Stimulated activated CD8-positive, alpha-beta memory T cell treated with anti-CD3 and anti-CD28 coated beads, Interleukin-15, amount 100 ng/mL, for 48 hours (primary cell): ENCODE data around the gene RCVRN.

Source experiments
- DNase-seq, 2 donors: peaks; one replicate each; pipeline ENCODE4 v3.0.0-alpha.2; 2020; ENCODE audit warnings: low read depth in 2 of 2

Gene RCVRN

DNA sequence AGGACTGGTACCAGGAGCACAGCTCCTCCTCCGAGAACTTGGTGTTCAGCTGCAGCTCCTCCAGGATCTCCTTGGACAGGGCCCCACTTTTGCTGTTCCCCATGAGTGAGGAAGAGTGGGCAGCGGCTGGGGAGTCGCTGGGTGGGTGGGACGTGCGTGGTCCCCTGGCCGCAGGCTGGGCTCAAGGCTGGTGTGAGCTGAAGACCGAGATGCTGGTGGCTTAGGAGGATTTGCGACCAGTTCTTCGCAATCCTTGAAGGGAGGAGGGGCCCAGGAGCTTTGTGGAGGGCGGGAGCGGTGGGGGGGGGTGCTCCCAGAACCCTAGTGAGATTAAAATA, at the start of gene RCVRN:
Gene RCVRN (minus strand): TSS at position 194 of the 338 bp plus-strand sequence. CDS start 91 bp downstream, at position 103.
- DNase-seq, result no peak

DNA sequence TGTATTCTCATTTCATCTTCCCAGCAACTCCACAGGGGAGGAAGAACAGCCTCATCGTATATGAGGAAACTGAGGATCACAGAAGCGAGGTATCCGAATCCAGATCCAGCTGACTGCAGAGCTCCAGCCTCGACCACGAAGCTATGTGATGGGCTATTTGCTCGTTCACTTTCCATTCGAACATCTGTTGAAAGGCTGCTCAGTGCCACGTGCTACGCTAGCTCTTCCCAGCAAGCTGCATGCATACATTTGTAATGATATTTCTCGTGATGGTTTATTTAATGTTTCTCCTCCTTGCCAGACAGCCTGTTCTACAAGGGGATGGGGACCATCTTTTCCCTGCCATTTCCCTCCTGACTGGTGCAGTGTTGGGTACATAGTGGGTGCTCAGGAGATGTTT, 48.4 kb upstream of the RCVRN start:
- DNase-seq, result no peak

DNA sequence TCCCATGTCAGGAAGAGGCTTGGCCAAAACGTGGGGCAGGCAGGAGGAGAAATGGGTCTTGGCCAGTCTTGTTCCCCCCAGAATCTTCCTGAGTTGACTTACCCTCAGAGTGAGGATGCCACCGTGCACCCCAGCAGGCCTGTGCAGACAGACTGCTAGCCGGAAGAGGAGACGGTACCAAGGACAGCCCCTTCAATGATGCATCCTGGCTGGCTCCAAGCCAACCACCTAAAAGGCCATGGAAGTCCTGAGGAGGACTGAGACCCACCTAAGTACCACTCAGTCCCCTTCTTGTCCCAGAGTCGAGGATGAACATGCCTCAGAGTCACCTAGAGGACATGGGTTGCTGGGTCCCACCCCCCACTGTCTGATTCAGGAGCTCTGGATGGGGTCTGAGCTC, 46.7 kb upstream of the RCVRN start:
- DNase-seq, result no peak

DNA sequence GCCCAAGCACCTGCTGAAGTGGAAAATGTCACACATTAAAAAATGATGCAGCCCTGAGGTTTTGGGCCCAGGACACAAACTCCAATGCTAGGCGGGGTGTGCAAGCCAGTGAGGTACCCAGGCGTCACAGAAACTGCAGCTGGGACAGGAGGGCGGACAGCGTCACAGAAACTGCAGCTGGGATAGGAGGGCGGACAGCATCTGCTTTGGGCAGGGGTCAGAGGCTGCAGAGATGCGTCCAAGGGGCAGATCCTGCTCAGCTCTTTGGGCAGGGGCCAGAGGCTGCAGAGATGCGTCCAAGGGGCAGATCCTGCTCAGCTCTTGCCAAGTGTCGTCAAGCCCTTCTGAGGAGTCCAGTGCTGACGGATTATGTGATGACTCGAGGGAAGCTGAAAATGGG, 43.9 kb upstream of the RCVRN start:
- DNase-seq, result no peak

DNA sequence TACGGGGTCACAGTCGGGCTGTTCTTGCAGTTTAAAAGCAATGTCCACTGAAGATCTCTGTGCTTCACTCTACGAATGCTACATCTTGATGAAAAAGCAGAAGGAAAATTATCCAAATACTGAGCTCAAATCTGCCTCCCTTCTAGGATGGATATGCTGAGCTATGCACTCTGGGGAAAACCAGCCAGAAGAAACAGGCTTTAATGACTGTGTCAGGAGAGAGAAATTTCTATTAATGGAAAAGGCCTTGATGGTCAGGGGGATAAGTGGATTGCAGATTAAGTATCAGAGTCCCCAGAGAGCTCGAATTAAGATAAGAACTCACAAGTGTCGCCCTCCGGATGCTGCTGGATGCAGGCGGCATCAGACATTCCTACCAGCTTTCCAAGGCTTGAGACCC, 39.6 kb upstream of the RCVRN start:
- no peak for DNase-seq

DNA sequence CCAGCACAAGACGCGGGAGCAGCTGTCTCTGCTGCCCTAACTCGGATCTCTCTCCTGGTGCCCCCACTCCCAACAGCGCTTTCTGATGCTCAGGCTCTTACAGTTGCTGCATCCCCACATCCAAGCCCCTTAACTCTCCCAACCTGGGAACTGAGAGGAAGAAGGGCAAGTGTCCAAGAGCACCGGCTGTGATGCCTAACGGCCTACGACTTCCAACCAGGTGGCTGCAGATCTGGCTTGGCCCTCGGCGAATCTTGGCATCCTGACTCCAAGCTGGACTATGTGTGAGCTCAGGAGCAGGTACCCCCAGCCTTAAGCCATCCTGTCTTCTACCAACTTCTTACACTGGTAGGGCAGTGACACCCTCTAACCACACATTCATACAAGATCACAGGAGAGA, 38.3 kb upstream of the RCVRN start:
- no peak for DNase-seq

DNA sequence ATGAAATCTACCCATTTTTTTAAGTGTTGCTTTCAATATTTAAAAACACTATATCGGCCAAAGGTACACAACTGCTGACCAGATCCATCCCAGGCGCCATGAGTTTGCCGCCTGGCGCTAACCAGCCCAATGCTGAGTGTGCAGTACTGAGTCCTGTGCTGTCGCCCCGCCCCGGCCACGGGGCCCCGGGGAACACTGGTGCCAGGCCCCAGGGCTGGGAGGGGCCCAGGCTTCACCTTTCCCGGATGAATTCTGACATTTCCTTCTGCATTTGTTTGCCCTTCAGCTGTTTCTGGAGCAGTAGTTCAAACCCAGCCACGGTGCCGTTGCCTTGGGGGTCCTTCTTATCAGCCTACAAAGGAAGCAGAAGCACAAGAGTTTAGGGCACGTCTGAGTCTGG, 37.8 kb upstream of the RCVRN start:
- DNase-seq, result no peak

DNA sequence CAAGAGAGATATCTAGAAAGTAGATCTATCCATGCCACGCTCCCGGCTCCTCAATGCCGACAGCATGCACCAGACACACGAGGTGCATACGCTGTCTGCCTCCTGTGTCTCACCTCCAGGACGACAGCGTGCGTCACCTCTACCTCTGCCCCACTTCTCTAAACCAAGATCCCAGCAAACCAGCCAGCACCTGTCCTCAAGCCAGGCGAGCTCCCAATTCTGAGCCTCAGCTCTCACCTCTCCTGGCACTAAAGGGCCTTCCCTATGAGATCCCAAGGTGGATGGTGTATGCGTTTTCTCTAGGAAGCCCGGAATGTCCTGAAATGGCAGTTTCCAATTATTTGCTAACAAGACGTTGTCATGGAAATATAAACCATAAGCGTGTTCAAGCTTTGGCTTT, 36.2 kb upstream of the RCVRN start:
- DNase-seq, result no peak

DNA sequence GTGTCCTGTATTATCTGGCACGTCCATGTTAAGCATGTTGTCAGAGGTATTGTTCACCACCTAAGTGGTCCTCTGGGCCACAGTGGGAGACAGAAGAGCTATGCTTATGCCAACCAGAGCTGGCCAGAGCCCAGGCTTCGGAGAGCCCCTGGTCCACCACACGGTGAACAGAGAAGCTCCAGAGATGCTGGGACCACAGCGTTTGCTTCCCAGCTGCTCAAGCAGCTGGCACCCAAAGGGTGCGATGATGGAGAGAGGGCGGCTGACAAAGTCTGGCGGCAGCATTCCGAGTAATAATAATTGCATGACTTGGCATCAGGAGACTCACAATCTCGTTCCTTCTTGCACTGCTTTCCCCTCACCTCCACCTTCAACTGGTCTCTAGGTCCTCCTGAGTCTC, 35.8 kb upstream of the RCVRN start:
- DNase-seq, result no peak

DNA sequence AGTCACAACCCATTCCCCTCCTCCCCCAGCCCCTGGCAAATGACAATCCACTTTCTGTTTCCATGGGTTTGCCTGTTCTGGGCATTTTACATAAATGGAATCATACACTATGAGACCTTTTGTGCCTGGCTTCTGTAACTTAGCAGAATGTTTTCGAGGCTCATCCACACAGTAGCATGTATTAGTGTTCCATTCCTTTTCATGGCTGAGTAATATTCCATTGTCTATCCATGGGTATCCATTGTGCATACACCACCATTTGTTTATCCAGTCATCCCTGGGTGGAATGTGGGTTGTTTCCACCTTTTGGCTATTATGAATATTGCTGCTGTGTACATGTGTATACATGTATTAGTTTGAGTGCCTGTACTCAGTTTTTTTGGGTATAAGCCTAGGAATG, 33.7 kb upstream of the RCVRN start:
- DNase-seq, result no peak

DNA sequence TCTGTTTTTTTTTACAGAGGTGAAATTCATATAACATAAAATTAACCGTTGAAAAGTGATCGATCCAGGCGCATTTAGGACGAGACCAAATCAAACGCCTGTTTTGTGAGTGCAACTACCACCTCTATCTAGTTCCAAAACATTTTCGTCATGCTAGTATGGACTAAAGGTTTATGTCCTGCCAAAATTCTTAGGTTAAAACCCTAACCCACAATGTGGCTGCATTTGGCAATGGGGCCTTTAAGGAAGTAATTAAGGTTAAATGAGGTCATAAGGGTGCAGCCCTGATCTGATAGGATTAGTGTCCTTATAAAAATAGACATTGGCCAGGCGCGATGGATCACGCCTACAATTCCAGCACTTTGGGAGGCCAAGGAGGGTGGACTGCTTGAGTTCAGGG, 32.8 kb upstream of the RCVRN start:
- no peak for DNase-seq

DNA sequence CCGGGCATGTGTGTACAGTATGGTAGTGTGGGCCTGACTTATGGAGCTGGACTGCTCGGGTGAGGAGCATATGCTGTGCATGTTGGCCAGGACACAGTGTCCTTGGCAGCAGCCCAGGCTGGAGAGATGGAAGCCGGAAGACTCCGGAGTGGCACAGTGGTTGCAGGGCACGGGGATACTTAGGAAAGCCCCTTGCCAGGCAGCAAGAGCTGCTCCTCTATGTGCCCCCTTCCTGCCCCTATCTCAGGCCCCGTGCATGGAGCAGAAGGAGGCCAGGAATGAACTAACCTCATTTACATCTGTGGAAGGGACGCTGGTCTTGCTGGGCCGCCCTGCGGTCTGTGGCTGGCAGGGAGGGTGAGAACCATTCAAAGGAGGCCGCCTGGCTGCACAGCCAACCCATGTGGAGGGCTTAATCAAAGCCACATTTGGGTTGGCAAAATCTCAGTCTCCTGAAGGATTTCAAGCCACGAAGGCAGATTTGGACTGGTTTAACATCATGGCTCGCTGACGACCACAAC, 32.2 kb upstream of the RCVRN start:
- DNase-seq, result no peak

DNA sequence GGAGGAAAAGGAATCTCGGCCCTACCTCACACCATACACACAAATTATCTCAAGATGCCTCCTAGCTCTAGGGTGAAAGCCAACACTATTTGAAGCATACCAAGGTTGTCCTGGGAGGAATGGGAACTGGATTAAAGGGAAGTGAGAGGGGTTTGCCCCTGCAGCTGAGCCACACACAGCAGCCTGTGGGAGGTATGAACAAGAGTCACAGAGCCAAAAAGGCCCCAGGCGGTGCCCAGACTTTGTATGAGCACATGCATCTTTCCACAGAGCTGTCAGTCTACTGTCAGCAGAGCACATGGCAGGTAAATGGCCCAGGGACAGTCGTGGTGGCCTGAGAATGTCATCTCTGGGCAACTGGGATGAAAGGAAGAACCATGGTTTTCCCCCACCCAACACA, 31.0 kb upstream of the RCVRN start:
- no peak for DNase-seq

DNA sequence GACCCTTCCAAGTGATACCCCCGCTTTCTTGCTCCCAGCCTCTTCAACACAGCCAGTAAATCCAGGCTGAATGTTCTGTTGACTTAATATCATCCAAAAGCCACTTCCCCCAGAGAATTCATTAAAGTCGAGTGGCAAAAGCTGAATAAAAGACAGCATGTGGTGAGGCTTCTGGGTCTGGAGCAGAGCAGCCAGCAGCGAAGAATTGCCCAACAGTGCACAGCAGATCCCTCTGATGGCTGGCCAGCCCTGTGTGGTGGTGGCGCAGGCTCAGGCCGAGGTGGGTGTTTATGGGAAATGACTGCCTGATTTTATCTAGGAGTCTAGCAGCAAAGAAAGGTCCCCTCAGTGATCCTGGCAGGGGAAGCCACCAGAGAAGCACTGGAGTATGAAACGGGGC, 30.3 kb upstream of the RCVRN start:
- no peak for DNase-seq

DNA sequence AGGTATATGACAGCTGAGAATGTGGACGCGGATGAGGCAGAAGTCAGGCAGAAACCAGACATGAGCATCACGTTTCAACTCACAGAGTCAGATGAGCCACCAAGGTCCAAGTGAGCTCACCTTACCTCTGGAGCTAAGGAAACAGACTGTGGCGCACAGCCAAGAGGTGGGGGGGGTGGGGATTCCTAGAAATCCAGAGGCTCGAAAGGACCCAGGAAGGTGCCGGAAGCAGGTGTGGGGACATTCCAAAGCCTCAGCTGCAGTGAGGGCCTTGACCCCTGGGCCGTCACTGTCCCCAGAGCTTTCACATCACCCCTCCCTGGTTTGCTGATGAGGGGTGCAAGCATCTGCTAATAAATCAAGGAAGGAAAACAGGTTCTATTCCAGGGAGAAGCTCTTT, 29.3 kb upstream of the RCVRN start:
- no peak for DNase-seq

DNA sequence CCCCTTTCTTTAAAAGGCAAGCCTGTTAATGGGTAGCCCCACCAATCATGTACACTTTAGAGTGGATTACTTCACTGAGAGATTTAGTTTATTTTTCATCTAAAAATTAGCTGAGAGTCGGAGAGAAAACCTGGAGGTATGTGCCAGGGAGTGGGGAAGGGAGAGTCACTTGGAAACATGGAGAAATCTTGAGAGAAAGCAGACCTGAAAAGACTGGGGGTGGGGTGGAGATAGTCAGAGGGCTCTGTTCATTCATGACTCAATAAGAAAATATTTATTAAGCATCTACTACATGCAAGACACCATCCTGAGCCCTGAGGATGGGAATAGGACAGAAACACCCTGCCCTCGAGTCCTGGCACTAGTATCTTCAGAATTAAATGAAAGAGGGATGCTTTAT, 27.4 kb upstream of the RCVRN start:
- no peak for DNase-seq

DNA sequence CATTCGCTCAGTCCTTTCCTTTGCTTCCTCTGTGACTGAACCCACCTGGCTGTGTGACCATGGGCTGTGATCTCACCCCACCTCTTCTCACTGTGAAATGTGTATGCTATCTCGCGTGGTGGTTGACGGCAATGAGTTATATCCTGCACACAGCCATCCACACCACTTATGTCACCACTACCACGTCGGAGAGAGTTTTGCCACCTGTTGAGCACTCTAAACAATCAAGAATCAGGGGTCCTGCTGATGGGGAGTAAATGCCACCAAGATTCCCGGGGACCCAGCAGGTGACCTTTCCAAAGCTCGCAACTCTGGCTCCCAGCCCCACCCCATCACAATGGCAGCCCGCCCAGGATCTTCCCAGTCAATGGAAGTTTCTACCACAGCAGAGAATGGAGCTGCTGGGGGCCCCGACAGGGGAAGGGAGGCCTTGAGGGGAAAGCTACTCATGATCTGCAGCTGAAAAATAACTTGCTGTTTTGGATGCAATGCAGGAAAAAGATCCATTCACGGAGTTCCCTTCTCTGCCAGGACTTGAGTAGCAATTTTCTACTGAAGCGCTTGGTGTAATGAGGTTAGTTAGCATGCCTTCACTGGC, 26.2 kb upstream of the RCVRN start:
- DNase-seq, result no peak

DNA sequence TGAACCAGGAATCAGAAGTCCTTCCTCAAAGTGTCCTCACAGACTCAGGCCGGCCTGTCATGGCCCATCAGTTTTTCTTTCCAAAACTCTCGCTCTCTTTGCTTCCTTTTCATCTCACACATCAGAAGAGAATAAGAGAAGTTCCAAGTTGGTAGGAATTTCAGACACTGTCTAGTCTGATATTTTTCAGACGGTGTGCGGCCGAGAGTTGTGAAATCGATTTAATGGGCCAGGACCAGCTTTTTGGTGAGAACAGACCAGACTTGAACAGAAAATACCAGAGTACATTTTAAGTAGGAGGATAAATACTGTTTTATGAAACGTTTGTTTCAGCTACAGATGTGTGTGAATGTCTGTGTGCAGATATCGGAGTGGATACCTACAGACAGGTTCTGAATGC, 24.8 kb upstream of the RCVRN start:
- no peak for DNase-seq

DNA sequence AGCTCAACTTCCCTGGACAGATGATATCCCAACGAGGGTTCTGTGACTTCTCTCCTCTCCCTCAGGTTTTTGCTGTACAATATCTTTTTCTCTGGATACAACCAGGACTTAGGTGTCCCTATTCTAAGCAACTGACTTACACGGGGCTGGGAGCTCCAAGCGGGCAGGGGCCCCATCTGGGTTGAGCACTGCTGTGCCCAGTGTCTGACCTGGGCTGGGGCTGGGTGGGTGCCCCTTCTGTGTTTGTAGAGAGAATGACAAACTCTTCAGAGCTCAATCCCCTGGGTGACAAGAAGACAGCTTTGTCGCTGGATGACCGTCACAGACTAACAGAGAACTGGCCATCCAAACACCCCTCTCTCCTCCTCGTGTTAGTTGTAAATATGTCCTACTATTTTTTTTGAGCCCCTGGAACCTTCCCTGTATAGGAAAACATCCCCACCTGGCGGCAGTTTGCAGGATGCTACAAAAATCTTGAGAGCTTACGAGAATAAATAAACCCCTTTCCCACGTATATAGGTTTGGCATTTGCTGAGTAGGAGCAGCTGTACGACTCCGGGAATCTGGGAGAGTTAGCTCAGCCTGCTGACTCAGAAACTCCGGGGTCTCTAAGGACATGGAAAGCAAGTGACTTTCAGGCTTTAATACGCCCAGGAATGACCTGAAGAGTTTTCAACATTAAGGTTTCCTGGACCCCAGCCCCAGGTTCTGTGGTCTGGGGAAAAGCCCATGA, 23.7 kb upstream of the RCVRN start:
- no peak for DNase-seq

DNA sequence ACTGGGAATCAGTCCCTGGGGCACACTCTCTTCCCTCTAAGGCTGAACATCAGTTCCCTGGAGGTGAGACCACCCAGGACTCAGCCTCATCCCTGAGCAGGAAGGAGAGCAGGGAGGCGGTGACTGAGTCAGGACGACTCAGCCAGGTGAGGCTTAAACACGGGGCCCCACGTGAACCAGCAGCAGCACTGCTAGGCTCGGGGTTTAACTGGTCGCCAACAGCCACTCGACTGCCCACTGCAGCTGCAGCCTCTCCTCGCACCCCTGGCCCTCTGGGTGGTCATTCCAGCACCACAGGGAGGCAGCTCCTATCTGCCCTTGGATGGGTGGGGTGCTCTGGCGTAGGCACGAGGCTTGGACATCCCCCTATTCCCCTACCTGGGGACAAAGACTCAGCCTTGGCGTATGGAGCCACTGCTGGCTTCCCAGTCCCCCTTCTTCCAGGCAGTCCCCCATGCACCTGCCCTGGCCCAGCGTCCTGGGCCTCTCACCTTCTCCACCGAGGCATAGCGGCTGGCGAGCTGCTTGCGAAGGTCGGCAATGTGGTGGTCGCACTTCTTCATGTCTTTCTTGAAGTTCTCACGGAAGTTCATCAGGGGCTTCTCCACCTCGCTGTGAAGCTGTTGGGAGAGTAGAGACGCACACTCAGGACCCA, 21.2 kb upstream of the RCVRN start:
- no peak for DNase-seq

DNA sequence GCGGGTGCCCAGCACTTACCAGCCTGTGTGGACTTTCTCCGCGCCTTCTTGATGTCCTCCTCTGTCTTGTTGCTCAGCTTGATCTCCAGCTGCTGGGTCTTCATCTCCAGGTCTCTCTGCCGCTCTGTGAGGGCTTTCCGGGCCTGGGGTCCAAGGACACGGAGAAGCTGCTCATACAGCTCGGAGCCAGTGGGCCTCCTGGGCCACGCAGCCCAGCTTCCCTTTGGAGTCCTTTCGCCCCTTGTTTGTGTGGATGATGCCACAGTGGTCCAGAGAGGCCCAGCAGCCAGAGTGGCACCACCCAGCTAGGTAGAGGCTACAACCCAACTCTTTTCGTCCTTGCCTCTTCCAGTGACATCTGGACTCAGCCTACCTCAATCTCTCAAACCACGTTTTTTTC, 20.4 kb upstream of the RCVRN start:
- DNase-seq, result no peak

DNA sequence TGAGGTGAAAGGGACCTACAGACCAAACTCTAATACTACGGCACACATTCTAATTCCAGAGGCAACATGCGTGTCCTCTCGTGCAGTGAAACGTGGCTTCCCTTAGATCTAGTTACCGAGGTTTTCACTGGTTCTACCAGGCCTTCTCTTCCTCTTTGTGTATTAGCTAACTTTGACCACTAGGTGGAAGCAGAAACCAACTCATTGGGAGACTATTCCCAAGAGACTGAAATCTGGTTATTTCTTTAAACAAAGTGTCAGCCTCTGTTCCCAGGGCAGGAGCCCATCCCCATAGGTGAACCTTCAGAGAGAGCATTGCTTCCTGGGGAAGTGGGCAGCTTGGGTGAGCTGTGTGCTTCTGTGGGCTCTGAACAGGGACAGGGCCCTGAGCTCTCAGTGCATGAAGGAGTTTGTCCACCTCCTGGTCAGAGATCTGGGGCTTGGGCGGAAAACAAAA, 19.7 kb upstream of the RCVRN start:
- no peak for DNase-seq
